ENCODE results near the gene SYNPR.

- TF ChIP-seq CTCF (IDR thresholded peaks at IDR 0.05; ENCODE audit: low read length) (no peak), EZH2 (optimal IDR thresholded peaks at IDR 0.05; ENCODE audit: low read depth, low read length) (no peak), EZH2phosphoT487 (IDR thresholded peaks at IDR 0.05; ENCODE audit: low read length) (no peak)
Measured at GRCh38 chr3:63519426-63519825, 241.3 kb downstream of the SYNPR start.

Data from MM.1S (cell line).